ENCODE measurements around the gene ALDH8A1.

Gene ALDH8A1

GRCh38 chr6:134951494-134952263, 1.8 kb upstream of the ALDH8A1 start:
- DNase-seq (ENCODE audit: low read depth in 2 of 2), result no peak

GRCh38 chr6:134950482-134950881, 581 bp upstream of the ALDH8A1 start:
- DNase-seq (ENCODE audit: low read depth in 2 of 2), result no peak

GRCh38 chr6:134948691-134949090, 1.2 kb downstream of the ALDH8A1 start:
- DNase-seq (ENCODE audit: low read depth in 2 of 2), result no peak

GRCh38 chr6:134948142-134948541, 1.8 kb downstream of the ALDH8A1 start:
- DNase-seq (ENCODE audit: low read depth in 2 of 2), result no peak

- no peak for DNase-seq (ENCODE audit: low read depth in 2 of 2)
These were observed 4.9 kb downstream of the ALDH8A1 start for GRCh38 chr6:134945045-134945444.

GRCh38 chr6:134943522-134944111, 6.3 kb downstream of the ALDH8A1 start:
- DNase-seq (ENCODE audit: low read depth in 2 of 2), result no peak

- DNase-seq (ENCODE audit: low read depth in 2 of 2), result peak; percentile 47 to 69
These were observed 11.0 kb downstream of the ALDH8A1 start for GRCh38 chr6:134938896-134939295.

- no peak for DNase-seq (ENCODE audit: low read depth in 2 of 2)
These were observed 12.5 kb downstream of the ALDH8A1 start for GRCh38 chr6:134937426-134937825.

- no peak for DNase-seq (ENCODE audit: low read depth in 2 of 2)
These were observed 13.0 kb downstream of the ALDH8A1 start for GRCh38 chr6:134936931-134937330.

GRCh38 chr6:134936476-134936875, 13.4 kb downstream of the ALDH8A1 start:
- DNase-seq (ENCODE audit: low read depth in 2 of 2), result no peak

GRCh38 chr6:134934793-134935485, 15.0 kb downstream of the ALDH8A1 start:
- DNase-seq (ENCODE audit: low read depth in 2 of 2), result no peak

GRCh38 chr6:134932535-134933470, 17.1 kb downstream of the ALDH8A1 start:
- no peak for DNase-seq (ENCODE audit: low read depth in 2 of 2)

GRCh38 chr6:134932098-134932497, 17.8 kb downstream of the ALDH8A1 start:
- DNase-seq (ENCODE audit: low read depth in 2 of 2), result no peak

- DNase-seq (ENCODE audit: low read depth in 2 of 2), result no peak
These were observed 19.4 kb downstream of the ALDH8A1 start for GRCh38 chr6:134930463-134930862.

- no peak for DNase-seq (ENCODE audit: low read depth in 2 of 2)
These were observed 21.6 kb downstream of the ALDH8A1 start for GRCh38 chr6:134928151-134928900.

GRCh38 chr6:134925800-134926199, 24.1 kb downstream of the ALDH8A1 start:
- no peak for DNase-seq (ENCODE audit: low read depth in 2 of 2)

GRCh38 chr6:134921721-134922261, 28.1 kb downstream of the ALDH8A1 start:
- no peak for DNase-seq (ENCODE audit: low read depth in 2 of 2)

GRCh38 chr6:134921276-134921675, 28.6 kb downstream of the ALDH8A1 start:
- DNase-seq (ENCODE audit: low read depth in 2 of 2), result no peak

- DNase-seq (ENCODE audit: low read depth in 2 of 2), result no peak
These were observed 29.5 kb downstream of the ALDH8A1 start for GRCh38 chr6:134920422-134920821.

- DNase-seq (ENCODE audit: low read depth in 2 of 2), result no peak
These were observed 31.4 kb downstream of the ALDH8A1 start for GRCh38 chr6:134918418-134918961.
